HG02759 (cell line): ENCODE data around the gene TMIE.

ENCODE experiments used
- ATAC-seq: cut with Tn5 transposase; IDR thresholded peaks from one replicate; pipeline ENCODE4 v1.9.1; 2021; ENCODE audit warnings: mild to moderate bottlenecking, moderate library complexity; ENCODE audit not compliant: unreplicated experiment

The TMIE gene

GRCh38 chr3:46701181-46701939 lies at the start of gene TMIE:
TMIE (plus strand) TSS chr3:46701392; CDS start chr3:46701488, 96 bp downstream.
- no peak for ATAC-seq

- ATAC-seq: no peak
Observed at GRCh38 chr3:46655271-46655670, 45.9 kb upstream of the TMIE start.

GRCh38 chr3:46656778-46657556 lies 44.2 kb upstream of the TMIE start:
- ATAC-seq: no peak

- no peak for ATAC-seq
Observed at GRCh38 chr3:46659285-46659684, 41.9 kb upstream of the TMIE start.

- ATAC-seq: no peak
Observed at GRCh38 chr3:46660003-46660402, 41.2 kb upstream of the TMIE start.

- ATAC-seq: no peak
Observed at GRCh38 chr3:46660543-46661523, 40.4 kb upstream of the TMIE start.

- no peak for ATAC-seq
Observed at GRCh38 chr3:46661776-46662766, 39.1 kb upstream of the TMIE start.

GRCh38 chr3:46662771-46663551 lies 38.2 kb upstream of the TMIE start:
- no peak for ATAC-seq

- ATAC-seq: no peak
Observed at GRCh38 chr3:46663591-46664135, 37.5 kb upstream of the TMIE start.

GRCh38 chr3:46664188-46664970 lies 36.8 kb upstream of the TMIE start:
- ATAC-seq: no peak

GRCh38 chr3:46664971-46665762 lies 36.0 kb upstream of the TMIE start:
- no peak for ATAC-seq

GRCh38 chr3:46665763-46666452 lies 35.3 kb upstream of the TMIE start:
- no peak for ATAC-seq

GRCh38 chr3:46666453-46666845 lies 34.7 kb upstream of the TMIE start:
- ATAC-seq: no peak

- no peak for ATAC-seq
Observed at GRCh38 chr3:46667061-46667621, 34.1 kb upstream of the TMIE start.

- no peak for ATAC-seq
Observed at GRCh38 chr3:46667657-46668056, 33.5 kb upstream of the TMIE start.

GRCh38 chr3:46668116-46668515 lies 33.1 kb upstream of the TMIE start:
- no peak for ATAC-seq
